Inflammatory macrophage treated with lipopolysaccharide for 1 hour (primary cell): ENCODE data around the gene LIPN.

Experiments
- DNase-seq, 2 donors: peaks; one replicate each; pipeline ENCODE4 v3.0.0-alpha.2; 2020 to 2022

LIPN gene

GRCh38 chr10:88759366-88760101 lies at the start of gene LIPN:
Gene LIPN, plus strand, starts transcription at chr10:88760020. Its CDS starts 1,386 bp downstream, at chr10:88761406.
- DNase-seq = peak; percentile 96

- DNase-seq = no peak
Measured at GRCh38 chr10:88715517-88715916, 44.3 kb upstream of the LIPN start.

- no peak for DNase-seq
Measured at GRCh38 chr10:88721392-88721791, 38.4 kb upstream of the LIPN start.

GRCh38 chr10:88725798-88726197 lies 34.0 kb upstream of the LIPN start:
- peak; percentile 43 to 60 for DNase-seq

- DNase-seq = peak; percentile 11 to 72
Measured at GRCh38 chr10:88728107-88728763, 31.6 kb upstream of the LIPN start.

- no peak for DNase-seq
Measured at GRCh38 chr10:88730864-88731263, 29.0 kb upstream of the LIPN start.

- peak; percentile 62 to 74 for DNase-seq
Measured at GRCh38 chr10:88731296-88731695, 28.5 kb upstream of the LIPN start.

GRCh38 chr10:88733215-88733614 lies 26.6 kb upstream of the LIPN start:
- DNase-seq = no peak

GRCh38 chr10:88735661-88736060 lies 24.2 kb upstream of the LIPN start:
- DNase-seq = no peak

GRCh38 chr10:88741921-88742320 lies 17.9 kb upstream of the LIPN start:
- DNase-seq = peak in 1 of 2 donors; percentile 8

GRCh38 chr10:88742448-88742847 lies 17.4 kb upstream of the LIPN start:
- no peak for DNase-seq

- no peak for DNase-seq
Measured at GRCh38 chr10:88744002-88744401, 15.8 kb upstream of the LIPN start.

GRCh38 chr10:88745633-88746032 lies 14.2 kb upstream of the LIPN start:
- DNase-seq = no peak

- DNase-seq = no peak
Measured at GRCh38 chr10:88754287-88754686, 5.5 kb upstream of the LIPN start.

- DNase-seq = peak; percentile 81 to 89
Measured at GRCh38 chr10:88755753-88756152, 4.1 kb upstream of the LIPN start.

GRCh38 chr10:88756660-88757059 lies 3.2 kb upstream of the LIPN start:
- no peak for DNase-seq

- no peak for DNase-seq
Measured at GRCh38 chr10:88762906-88763305, 3.1 kb downstream of the LIPN start.

- DNase-seq = no peak
Measured at GRCh38 chr10:88763441-88763840, 3.6 kb downstream of the LIPN start.

- no peak for DNase-seq
Measured at GRCh38 chr10:88764110-88764509, 4.3 kb downstream of the LIPN start.

- peak in 1 of 2 donors; percentile 48 for DNase-seq
Measured at GRCh38 chr10:88765816-88766215, 6.0 kb downstream of the LIPN start.

GRCh38 chr10:88769384-88769783 lies 9.6 kb downstream of the LIPN start:
- no peak for DNase-seq

GRCh38 chr10:88781206-88781605 lies 21.4 kb downstream of the LIPN start:
- DNase-seq = no peak

GRCh38 chr10:88782222-88782621 lies 22.4 kb downstream of the LIPN start:
- no peak for DNase-seq

GRCh38 chr10:88783724-88784123 lies 23.9 kb downstream of the LIPN start:
- DNase-seq = no peak
